Naive thymus-derived CD4-positive, alpha-beta T cell (primary cell): Measurements from ENCODE around the gene COPG1. TPM values are rescaled to one million over a fixed set of nuclear protein-coding genes. Genes with fewer than 3 reads are reported as not detected.
"Not testable (repeated sequence)": the region's sequence is repeated elsewhere in the genome, so short reads cannot be mapped to it uniquely, and the experiment has no call there.

ENCODE experiments used
- ATAC-seq: fragments of 150-1000 bp; cut with Tn5 transposase; 2 replicates; pipeline ENCODE4 v1.10.0; 2021; ENCODE audit warnings: mild to moderate bottlenecking, moderate library complexity
- CTCF ChIA-PET: fragments of 350-600 bp; sonication (Branson Sonifier 250); formaldehyde crosslinking; loops from one replicate; lab custom pipeline; 2021; ENCODE audit warnings: antibody characterized with exemption; lab: Charles Lee
- POLR2A ChIA-PET: fragments of 350-600 bp; sonication (Branson Sonifier 250); formaldehyde crosslinking; loops from one replicate; lab custom pipeline; 2021; ENCODE audit warnings: antibody characterized with exemption, inconsistent platforms; lab: Charles Lee
- DNase-seq, 9 donors: peaks; one replicate each; pipeline versions ENCODE4 v3.0.0 to v3.0.0-alpha.2; 2020 to 2022; ENCODE audit warnings: mixed read lengths in 1 of 9
- H3K27ac ChIP-seq: one replicate; pipeline ENCODE4 v1.7.0; 2013; ENCODE audit warnings: mild to moderate bottlenecking, low read depth, low read length, moderate library complexity
- H3K27me3 ChIP-seq, 2 donors: one replicate each; pipeline ENCODE4 v1.7.0; 2013; ENCODE audit warnings: low read length in 2 of 2, mild to moderate bottlenecking in 2 of 2, moderate library complexity in 2 of 2; ENCODE audit not compliant: control insufficient read depth in 2 of 2, insufficient read depth in 2 of 2
- H3K36me3 ChIP-seq, 3 experiments: 1 replicate in 2 of 3; 2 replicates in 1 of 3; pipeline ENCODE4 v1.7.0; 2013; ENCODE audit warnings: low read length in 3 of 3, mild to moderate bottlenecking in 3 of 3, moderate library complexity in 1 of 3; ENCODE audit not compliant: insufficient read depth in 3 of 3, control insufficient read depth in 2 of 3
- H3K4me1 ChIP-seq, 2 donors: one replicate each; pipeline ENCODE4 v1.7.0; 2013; ENCODE audit warnings: low read length in 2 of 2, mild to moderate bottlenecking in 2 of 2, moderate library complexity in 1 of 2; ENCODE audit not compliant: control insufficient read depth in 2 of 2, insufficient read depth in 2 of 2
- H3K4me3 ChIP-seq: 2 replicates; pipeline ENCODE4 v1.7.0; 2013; ENCODE audit warnings: mild to moderate bottlenecking, low read length
- H3K9me3 ChIP-seq, 3 experiments: 1 replicate in 2 of 3; 2 replicates in 1 of 3; pipeline ENCODE4 v1.7.0; 2013; ENCODE audit warnings: low read length in 3 of 3; ENCODE audit not compliant: control insufficient read depth in 2 of 3
- H3K27ac Mint-ChIP-seq, 9 donors: one replicate each; pipeline ENCODE4 v1.8.0; 2020 to 2022; ENCODE audit warnings: mixed read lengths in 9 of 9, mild to moderate bottlenecking in 8 of 9, moderate library complexity in 5 of 9, inconsistent platforms in 2 of 9
- H3K27me3 Mint-ChIP-seq, 5 donors: one replicate each; pipeline ENCODE4 v1.8.0; 2021 to 2022; ENCODE audit warnings: mixed read lengths in 5 of 5, mild to moderate bottlenecking in 1 of 5
- H3K36me3 Mint-ChIP-seq, 5 donors: one replicate each; pipeline ENCODE4 v1.8.0; 2020 to 2022; ENCODE audit warnings: mixed read lengths in 5 of 5, mild to moderate bottlenecking in 3 of 5, inconsistent platforms in 1 of 5
- H3K4me1 Mint-ChIP-seq, 7 donors: one replicate each; pipeline ENCODE4 v1.8.0; 2020 to 2022; ENCODE audit warnings: mixed read lengths in 7 of 7, mild to moderate bottlenecking in 3 of 7, inconsistent platforms in 1 of 7
- H3K4me3 Mint-ChIP-seq, 10 donors: one replicate each; pipeline ENCODE4 v1.8.0; 2020 to 2022; ENCODE audit warnings: mild to moderate bottlenecking in 10 of 10, mixed read lengths in 10 of 10, moderate library complexity in 6 of 10, inconsistent platforms in 2 of 10
- H3K9me3 Mint-ChIP-seq, 11 donors: one replicate each; pipeline ENCODE4 v1.8.0; 2020 to 2022; ENCODE audit warnings: mixed read lengths in 11 of 11, mild to moderate bottlenecking in 4 of 11, inconsistent platforms in 1 of 11, moderate library complexity in 1 of 11
- intact Hi-C, 2 donors: fragments of 100-400 bp; cut with micrococcal nuclease; formaldehyde crosslinking; loops; one replicate each; pipeline ENCODE4 v1.15.1; 2023
- polyA plus RNA-seq, 2 donors: library from polyadenylated mRNA; unstranded; fragments of 300-500 nt; fragmentation: Illumina TruSeq; gene quantifications; one replicate each; pipeline ENCODE4 v1.2.3, GENCODE V29; 2021
- total RNA-seq, 6 experiments: library from RNA in 5 of 6; stranded (reverse) in 5 of 6; gene quantifications; 1 replicate in 5 of 6; 2 replicates in 1 of 6; pipeline ENCODE4 v1.2.3 and lab custom pipeline; 2021 to 2026

Gene COPG1
- total and polyA plus RNA-seq, 7 experiments from 2014 or later: 57.4 to 177 (median 99.8) TPM

DNA sequence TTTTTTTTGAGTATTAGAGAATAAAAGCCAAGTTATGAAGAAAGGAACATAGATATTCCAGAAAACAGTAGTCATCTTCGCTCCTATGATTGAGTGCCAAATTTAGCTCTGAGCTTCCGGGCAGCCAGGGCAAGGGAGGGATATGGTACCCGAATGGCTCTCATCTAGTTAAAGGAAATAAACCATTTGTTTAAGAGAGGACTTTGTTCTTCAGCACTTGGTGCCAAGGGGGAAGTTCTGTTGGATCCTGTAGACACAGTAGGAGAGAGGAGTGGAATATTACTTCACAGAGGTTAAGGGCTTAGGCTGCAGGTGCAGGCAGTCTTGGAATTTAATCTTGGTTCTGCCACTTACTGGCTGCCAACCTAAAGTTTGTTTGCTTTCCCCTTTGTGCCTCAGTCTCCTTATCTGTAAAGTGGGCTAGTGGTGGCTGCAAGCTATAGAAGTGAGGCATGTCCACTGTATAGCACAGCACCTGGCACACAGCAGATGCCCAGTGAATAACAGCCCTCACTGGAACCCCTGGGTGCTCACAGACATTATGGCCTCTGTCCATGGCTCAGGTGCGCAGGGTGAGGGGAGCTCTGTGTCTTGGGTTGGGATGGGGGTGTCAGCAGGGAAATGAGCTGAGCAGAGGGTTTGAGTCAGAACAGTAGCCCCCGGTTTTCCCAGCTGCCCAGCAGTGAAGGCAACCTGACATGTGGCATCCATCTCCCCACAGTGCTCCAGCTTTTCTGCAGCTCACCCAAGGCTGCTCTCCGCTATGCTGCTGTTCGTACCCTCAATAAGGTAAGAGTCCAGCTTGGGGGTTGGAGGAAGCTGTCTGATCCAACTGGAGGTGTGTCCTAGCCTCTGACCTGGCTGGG, 10.4 kb downstream of the COPG1 start:
- intact Hi-C loops: no loop called here
- Mint-ChIP-seq H3K4me1 (peaks cover 5 to 17% (median 8%) of the 10 kb centered on the region in 7 donors), H3K9me3 (no peaks in the 10 kb centered on the region), H3K27me3 (no peaks in the 10 kb centered on the region), H3K36me3 (peaks cover 19 to 67% (median 31%) of the 10 kb centered on the region in 5 donors), H3K27ac (peak overlapping the region in 3 of 9 donors; percentile 13 to 59 (median 51)), H3K4me3 (no peak overlapping the region)
- H3K4me1 ChIP-seq: no peaks in the 10 kb centered on the region
- peaks cover 28 to 100% (median 39%) of the 10 kb centered on the region in 3 experiments for H3K36me3 ChIP-seq
- no peak overlapping the region for H3K4me3 ChIP-seq
- no peak overlapping the region for H3K27ac ChIP-seq
- no peaks in the 10 kb centered on the region for H3K9me3 ChIP-seq
- H3K27me3 ChIP-seq: no peaks in the 10 kb centered on the region
- ATAC-seq (no peak), DNase-seq (no peak)
- POLR2A ChIA-PET: interaction anchor here (0.6 kb wide), 1 partner anchor 20 kb away, joined by 3 read pairs; no protein-coding TSS in a partner anchor
- CTCF ChIA-PET: interaction anchor here (2.1 kb wide), 1 partner anchor 14 kb away, joined by 6 read pairs; no protein-coding TSS in a partner anchor

DNA sequence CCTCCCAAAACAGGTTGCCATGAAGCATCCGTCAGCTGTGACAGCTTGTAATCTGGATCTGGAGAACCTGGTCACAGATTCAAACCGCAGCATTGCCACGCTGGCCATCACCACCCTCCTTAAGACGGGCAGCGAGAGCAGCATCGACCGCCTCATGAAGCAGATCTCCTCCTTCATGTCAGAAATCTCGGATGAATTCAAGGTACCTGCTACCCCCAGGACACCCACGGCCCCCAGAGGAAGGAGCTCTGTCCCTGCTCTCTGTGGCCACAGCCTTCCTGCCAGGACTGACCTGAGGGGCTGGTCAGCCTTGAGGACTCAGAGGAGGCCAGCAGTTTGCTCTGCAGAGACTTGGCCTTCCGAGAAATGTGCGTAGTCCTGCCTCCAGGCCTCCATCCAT, 11.2 kb downstream of the COPG1 start:
- Histone ChIP-seq H3K4me1 (no peaks in the 10 kb centered on the region), H3K4me3 (no peak overlapping the region), H3K9me3 (no peaks in the 10 kb centered on the region), H3K27ac (no peak overlapping the region), H3K36me3 (peaks cover 27 to 100% (median 37%) of the 10 kb centered on the region in 3 experiments), H3K27me3 (no peaks in the 10 kb centered on the region)
- peaks cover 5 to 17% (median 8%) of the 10 kb centered on the region in 7 donors for H3K4me1 Mint-ChIP-seq
- no peak for DNase-seq
- H3K36me3 Mint-ChIP-seq: peaks cover 18 to 64% (median 28%) of the 10 kb centered on the region in 5 donors
- intact Hi-C loops: no loop called here
- no peaks in the 10 kb centered on the region for H3K27me3 Mint-ChIP-seq
- no peak overlapping the region for H3K27ac Mint-ChIP-seq
- ChIA-PET POLR2A (interaction anchor here (0.6 to 1.1 kb wide), 2 partner anchors 59 to 262 kb away, joined by 3 read pairs; no protein-coding TSS in a partner anchor), CTCF (interaction anchor here (2.1 kb wide), 1 partner anchor 14 kb away, joined by 6 read pairs; no protein-coding TSS in a partner anchor)
- no peak overlapping the region for H3K4me3 Mint-ChIP-seq
- no peaks in the 10 kb centered on the region for H3K9me3 Mint-ChIP-seq
- ATAC-seq: no peak

DNA sequence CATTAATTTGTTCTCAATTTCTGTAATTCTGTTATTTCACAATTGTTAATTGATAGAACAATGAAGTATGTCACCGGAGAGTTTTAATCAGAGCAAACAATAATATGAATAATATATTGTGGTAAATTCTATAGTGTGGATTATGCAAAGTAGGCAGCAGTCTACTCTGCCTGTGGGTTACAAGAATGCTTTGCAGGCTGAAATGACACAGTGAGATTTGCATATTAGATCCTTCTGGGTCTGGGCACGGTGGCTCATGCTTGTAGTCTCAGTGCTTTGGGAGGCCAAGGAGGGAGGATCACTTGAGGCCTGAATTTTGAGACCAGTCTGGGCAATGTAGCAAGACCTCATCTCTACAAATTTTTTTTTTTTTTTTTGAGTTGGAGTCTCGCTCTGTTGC, 12.5 kb downstream of the COPG1 start:
- DNase-seq (no peak), ATAC-seq (no peak)
- intact Hi-C loops: no loop called here
- Histone ChIP-seq H3K4me1 (no peaks in the 10 kb centered on the region), H3K9me3 (no peaks in the 10 kb centered on the region), H3K27me3 (no peaks in the 10 kb centered on the region), H3K36me3 (peaks cover 21 to 100% (median 32%) of the 10 kb centered on the region in 3 experiments), H3K27ac (no peak overlapping the region), H3K4me3 (no peak overlapping the region)
- Mint-ChIP-seq H3K27me3 (no peaks in the 10 kb centered on the region), H3K4me3 (no peak overlapping the region), H3K9me3 (no peaks in the 10 kb centered on the region), H3K27ac (peak overlapping the region in 1 of 9 donors; percentile 54), H3K4me1 (peaks cover 4 to 16% (median 8%) of the 10 kb centered on the region in 7 donors), H3K36me3 (peaks cover 17 to 60% (median 24%) of the 10 kb centered on the region in 5 donors)
- POLR2A ChIA-PET: interaction anchor here (1.0 kb wide), 1 partner anchor 54 kb away, joined by 4 read pairs; a partner anchor contains a TSS
- CTCF ChIA-PET: no interaction called here

DNA sequence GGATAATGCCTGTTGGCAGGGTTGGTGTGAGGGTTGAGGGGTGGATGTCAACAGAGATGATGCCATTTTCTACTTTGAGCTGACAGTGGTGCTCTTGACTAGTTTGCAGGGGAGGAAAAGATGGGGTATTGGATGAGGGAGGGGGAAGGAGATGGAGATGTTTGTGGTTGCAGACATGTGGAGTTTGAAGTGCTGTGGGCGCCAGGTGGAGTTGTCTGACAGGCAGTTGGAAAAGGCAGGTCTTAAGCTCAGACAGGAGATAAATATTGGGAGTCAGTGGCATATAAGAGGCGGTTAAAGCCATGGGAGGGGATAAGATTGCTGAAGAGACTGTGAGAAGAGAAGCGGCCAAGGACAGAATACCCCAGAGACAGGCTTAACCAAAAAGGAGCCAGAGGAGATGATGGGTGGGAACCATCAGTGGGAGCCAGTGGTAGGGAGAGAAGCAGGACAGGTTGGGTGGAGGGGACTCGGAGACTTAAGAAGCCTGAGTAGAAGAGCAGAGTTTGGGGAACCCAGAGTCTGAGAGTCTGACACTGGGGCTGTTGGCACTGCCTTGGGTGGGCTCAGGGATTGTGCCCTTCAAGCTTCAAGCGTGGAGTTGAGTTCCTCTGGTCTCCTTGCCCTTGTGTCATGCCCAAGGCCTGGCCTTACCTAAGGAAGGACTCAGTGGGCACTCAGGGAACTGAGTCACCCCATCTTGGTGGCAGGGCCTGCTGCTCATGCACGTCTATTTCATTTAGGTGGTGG, 13.9 kb downstream of the COPG1 start:
- Histone ChIP-seq H3K36me3 (peaks cover 32 to 100% (median 35%) of the 10 kb centered on the region in 3 experiments), H3K4me1 (no peaks in the 10 kb centered on the region), H3K27ac (no peak overlapping the region), H3K9me3 (no peaks in the 10 kb centered on the region), H3K4me3 (no peak overlapping the region), H3K27me3 (no peaks in the 10 kb centered on the region)
- ChIA-PET CTCF (interaction anchor here (0.7 kb wide), 2 partner anchors 291 to 690 kb away, joined by 7 to 10 read pairs; no protein-coding TSS in a partner anchor), POLR2A (interaction anchor here (0.6 to 0.9 kb wide), 3 partner anchors 8 to 645 kb away, joined by 3 read pairs; no protein-coding TSS in a partner anchor)
- no peak for ATAC-seq
- Mint-ChIP-seq H3K36me3 (peaks cover 14 to 56% (median 20%) of the 10 kb centered on the region in 5 donors), H3K4me3 (no peak overlapping the region), H3K4me1 (peaks cover 4 to 16% (median 8%) of the 10 kb centered on the region in 7 donors), H3K27ac (peak overlapping the region in 4 of 9 donors; percentile 6 to 76 (median 51)), H3K9me3 (no peaks in the 10 kb centered on the region), H3K27me3 (no peaks in the 10 kb centered on the region)
- DNase-seq: no peak
- intact Hi-C loops: no loop called here

- DNase-seq, ATAC-seq, H3K27me3 Mint-ChIP-seq, H3K4me1 ChIP-seq, H3K27ac ChIP-seq, H3K4me1 Mint-ChIP-seq, intact Hi-C loops, H3K4me3 ChIP-seq, H3K9me3 ChIP-seq, H3K4me3 Mint-ChIP-seq, H3K9me3 Mint-ChIP-seq, POLR2A ChIA-PET, H3K27ac Mint-ChIP-seq, H3K27me3 ChIP-seq, CTCF ChIA-PET: not testable (repeated sequence)
- H3K36me3 Mint-ChIP-seq: peaks cover 17 to 61% (median 21%) of the 10 kb centered on the region in 5 donors
- H3K36me3 ChIP-seq: peaks cover 37 to 100% (median 42%) of the 10 kb centered on the region in 3 experiments
These were observed 15.6 kb downstream of the COPG1 start for GRCh38 chr3:129264994-129265393.

- Mint-ChIP-seq H3K9me3 (no peaks in the 10 kb centered on the region), H3K4me3 (no peak overlapping the region), H3K27me3 (no peaks in the 10 kb centered on the region), H3K36me3 (peaks cover 20 to 55% (median 21%) of the 10 kb centered on the region in 5 donors), H3K27ac (peak overlapping the region in 1 of 9 donors; percentile 12), H3K4me1 (peaks cover 0 to 14% (median 5%) of the 10 kb centered on the region in 7 donors)
- ChIA-PET CTCF (no interaction called here), POLR2A (interaction anchor here (0.6 kb wide), 1 partner anchor 385 kb away, joined by 3 read pairs; no protein-coding TSS in a partner anchor)
- Histone ChIP-seq H3K27ac (no peak overlapping the region), H3K4me3 (no peak overlapping the region), H3K4me1 (no peaks in the 10 kb centered on the region), H3K9me3 (no peaks in the 10 kb centered on the region), H3K27me3 (no peaks in the 10 kb centered on the region), H3K36me3 (peaks cover 31 to 100% (median 33%) of the 10 kb centered on the region in 3 experiments)
- DNase-seq (no peak), ATAC-seq (no peak)
- intact Hi-C loops: no loop called here
These were observed 17.2 kb downstream of the COPG1 start for GRCh38 chr3:129266651-129267050.
